Smooth muscle cell (in vitro differentiated cells): Measurements from ENCODE around the gene ETNK1. TPM values are rescaled to one million over a fixed set of nuclear protein-coding genes. Genes with fewer than 3 reads are reported as not detected.

Experiments used
- DNase-seq: peaks from one replicate; lab custom pipeline; 2025; ENCODE audit not compliant: unreplicated experiment; lab: John Stamatoyannopoulos, UW
- H2AFZ ChIP-seq: fragments of 200-600 bp; sonication (generic); 2 replicates; pipeline ENCODE4 v1.6.0; 2016; ENCODE audit warnings: antibody characterized with exemption, low read depth, mild to moderate bottlenecking
- H3F3A ChIP-seq: fragments of 200-600 bp; sonication (generic); 2 replicates; pipeline ENCODE4 v1.6.0; 2017; ENCODE audit warnings: antibody characterized with exemption, low read depth
- H3K27ac ChIP-seq: fragments of 200-600 bp; sonication (generic); 2 replicates; pipeline ENCODE4 v1.5.1; 2016; ENCODE audit warnings: low read depth, mild to moderate bottlenecking
- H3K27me3 ChIP-seq: fragments of 200-600 bp; sonication (generic); 2 replicates; pipeline ENCODE4 v1.6.1; 2016; ENCODE audit warnings: low read depth, mild to moderate bottlenecking
- H3K36me3 ChIP-seq: fragments of 200-600 bp; sonication (generic); 2 replicates; pipeline ENCODE4 v1.5.1; 2016; ENCODE audit warnings: low read depth
- H3K4me1 ChIP-seq: fragments of 200-600 bp; sonication (generic); 2 replicates; pipeline ENCODE4 v1.5.1; 2016; ENCODE audit warnings: low read depth
- H3K4me2 ChIP-seq: fragments of 200-600 bp; sonication (generic); 2 replicates; pipeline ENCODE4 v1.6.0; 2016; ENCODE audit warnings: mild to moderate bottlenecking
- H3K4me3 ChIP-seq: fragments of 200-600 bp; sonication (generic); 2 replicates; pipeline ENCODE4 v1.5.1; 2016; ENCODE audit warnings: mild to moderate bottlenecking
- H3K79me2 ChIP-seq: fragments of 200-600 bp; sonication (generic); 2 replicates; pipeline ENCODE4 v1.6.0; 2016; ENCODE audit warnings: low read depth, mild to moderate bottlenecking
- H3K9ac ChIP-seq: fragments of 200-600 bp; sonication (generic); 2 replicates; pipeline ENCODE4 v1.6.0; 2016; ENCODE audit warnings: low read depth
- H3K9me3 ChIP-seq: fragments of 200-600 bp; sonication (generic); replicated peaks from 2 replicates; pipeline ENCODE4 v1.5.1; 2016; ENCODE audit warnings: low read depth
- H4K20me1 ChIP-seq: fragments of 200-600 bp; sonication (generic); 2 replicates; pipeline ENCODE4 v1.6.0; 2016; ENCODE audit warnings: low read depth
- WGBS: methylation state at CpG from one replicate; pipeline ENCODE4 v1.1.7; 2016; ENCODE audit warnings: low lambda C conversion rate; 5-methylcytosine and 5-hydroxymethylcytosine counted together
- polyA plus RNA-seq: library from polyadenylated mRNA; unstranded; fragments of >200 nt; fragmentation: Nextera tagmentation; extraction: Ambion mirVana; gene quantifications from 2 replicates; pipeline ENCODE4 v1.2.1, GENCODE V29; 2016
- total RNA-seq: library from RNA; depleted of rRNA; stranded (reverse); fragments of >200 nt; gene quantifications from 2 replicates; pipeline ENCODE4 v1.2.3, GENCODE V29; 2014
- TF ChIP-seq, protein P1 (sequence below): fragments of 200-600 bp; sonication (generic); IDR thresholded peaks from 2 replicates; pipeline ENCODE4 v1.5.1; 2017; ENCODE audit warnings: borderline replicate concordance, mild to moderate bottlenecking, antibody characterized with exemption; ENCODE audit not compliant: insufficient read depth, poor library complexity, severe bottlenecking

ETNK1 gene
- total and polyA plus RNA-seq, 2 experiments from 2014 or later = 19.2 to 35.7 TPM

DNA sequence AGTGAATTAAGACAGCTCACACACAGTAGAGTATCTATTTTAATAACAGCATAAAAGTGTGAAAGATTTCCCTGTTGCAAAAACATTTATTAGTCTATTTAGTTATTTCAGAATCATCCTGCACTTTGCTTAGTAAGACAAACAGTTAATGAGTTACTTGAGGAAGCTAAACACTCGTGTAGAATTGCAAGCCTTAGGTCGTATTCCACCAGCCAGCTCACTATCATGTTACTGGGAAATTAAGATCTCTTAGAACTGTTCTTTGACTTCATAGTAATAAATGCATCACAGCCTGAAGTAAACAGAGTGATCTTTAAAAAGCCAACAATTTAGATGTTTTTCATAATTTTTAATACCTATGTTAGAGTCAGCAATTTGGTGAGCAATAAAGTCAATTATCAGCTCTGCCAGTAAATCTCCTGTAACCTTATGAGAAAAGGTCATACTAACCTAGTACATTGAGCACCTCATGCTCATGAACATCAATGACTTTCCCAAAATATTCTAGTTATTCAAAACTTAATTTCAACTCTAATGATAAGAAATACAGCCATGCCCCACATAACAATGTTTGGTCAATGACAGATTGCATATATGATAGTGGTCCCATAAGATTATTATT lies 26.7 kb upstream of the ETNK1 start:
- H3K27me3 ChIP-seq = no peaks in the 10 kb centered on the region
- H3K9ac ChIP-seq = no peak overlapping the region
- H3K9me3 ChIP-seq = no peaks in the 10 kb centered on the region
- H2AFZ ChIP-seq = no peak overlapping the region
- H3K27ac ChIP-seq = no peak overlapping the region
- 36% methylated on average over 2 of the region's 2 CpGs for WGBS
- H3K79me2 ChIP-seq = no peaks in the 10 kb centered on the region
- H3K4me3 ChIP-seq = no peak overlapping the region
- no peaks in the 10 kb centered on the region for H3F3A ChIP-seq
- H3K4me2 ChIP-seq = no peak overlapping the region
- no peaks in the 10 kb centered on the region for H3K36me3 ChIP-seq
- no peaks in the 10 kb centered on the region for H3K4me1 ChIP-seq
- DNase-seq = no peak
- TF ChIP-seq, protein P1, sequence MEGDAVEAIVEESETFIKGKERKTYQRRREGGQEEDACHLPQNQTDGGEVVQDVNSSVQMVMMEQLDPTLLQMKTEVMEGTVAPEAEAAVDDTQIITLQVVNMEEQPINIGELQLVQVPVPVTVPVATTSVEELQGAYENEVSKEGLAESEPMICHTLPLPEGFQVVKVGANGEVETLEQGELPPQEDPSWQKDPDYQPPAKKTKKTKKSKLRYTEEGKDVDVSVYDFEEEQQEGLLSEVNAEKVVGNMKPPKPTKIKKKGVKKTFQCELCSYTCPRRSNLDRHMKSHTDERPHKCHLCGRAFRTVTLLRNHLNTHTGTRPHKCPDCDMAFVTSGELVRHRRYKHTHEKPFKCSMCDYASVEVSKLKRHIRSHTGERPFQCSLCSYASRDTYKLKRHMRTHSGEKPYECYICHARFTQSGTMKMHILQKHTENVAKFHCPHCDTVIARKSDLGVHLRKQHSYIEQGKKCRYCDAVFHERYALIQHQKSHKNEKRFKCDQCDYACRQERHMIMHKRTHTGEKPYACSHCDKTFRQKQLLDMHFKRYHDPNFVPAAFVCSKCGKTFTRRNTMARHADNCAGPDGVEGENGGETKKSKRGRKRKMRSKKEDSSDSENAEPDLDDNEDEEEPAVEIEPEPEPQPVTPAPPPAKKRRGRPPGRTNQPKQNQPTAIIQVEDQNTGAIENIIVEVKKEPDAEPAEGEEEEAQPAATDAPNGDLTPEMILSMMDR = no peak
- H4K20me1 ChIP-seq = no peaks in the 10 kb centered on the region

GRCh38 chr12:22598763-22599161 lies 26.2 kb upstream of the ETNK1 start:
- Histone ChIP-seq H3K4me1 (no peaks in the 10 kb centered on the region), H3K27ac (no peak overlapping the region), H3K79me2 (no peaks in the 10 kb centered on the region), H3K9me3 (no peaks in the 10 kb centered on the region), H3F3A (no peaks in the 10 kb centered on the region), H2AFZ (no peak overlapping the region), H3K9ac (no peak overlapping the region), H3K4me2 (no peak overlapping the region), H3K4me3 (no peak overlapping the region), H3K36me3 (no peaks in the 10 kb centered on the region), H3K27me3 (no peaks in the 10 kb centered on the region), H4K20me1 (no peaks in the 10 kb centered on the region)
- DNase-seq = no peak
- TF ChIP-seq, protein P1 = no peak
- 90% methylated on average over 4 of the region's 4 CpGs for WGBS

GRCh38 chr12:22600181-22600580 lies 24.8 kb upstream of the ETNK1 start:
- Histone ChIP-seq H3K36me3 (no peaks in the 10 kb centered on the region), H4K20me1 (no peaks in the 10 kb centered on the region), H3F3A (no peaks in the 10 kb centered on the region), H3K27me3 (no peaks in the 10 kb centered on the region), H3K9me3 (no peaks in the 10 kb centered on the region), H3K4me3 (no peak overlapping the region), H2AFZ (no peak overlapping the region), H3K79me2 (no peaks in the 10 kb centered on the region), H3K4me1 (no peaks in the 10 kb centered on the region), H3K27ac (no peak overlapping the region), H3K9ac (no peak overlapping the region), H3K4me2 (no peak overlapping the region)
- DNase-seq = no peak
- TF ChIP-seq, protein P1 = no peak
- 98% methylated on average over 4 of the region's 4 CpGs for WGBS

DNA sequence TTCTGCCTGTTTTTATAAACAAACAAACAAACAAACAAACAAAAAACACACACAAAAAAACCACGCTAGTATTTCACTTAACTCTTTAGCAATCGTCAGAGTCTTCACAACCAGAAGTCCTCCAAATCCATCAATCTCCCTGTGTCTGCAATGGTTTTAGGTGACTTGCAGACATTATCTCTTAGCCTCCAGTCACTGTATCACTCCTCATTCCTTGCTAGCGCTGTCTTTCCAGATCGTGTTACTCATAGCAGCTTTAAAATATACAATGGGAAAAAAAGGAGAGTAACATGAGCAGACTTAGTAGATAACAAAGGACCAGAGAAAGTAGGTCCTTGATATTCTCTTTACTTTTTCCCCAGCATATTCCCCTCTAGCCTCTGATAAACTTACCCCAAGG lies 15.5 kb upstream of the ETNK1 start:
- Histone ChIP-seq H2AFZ (no peak overlapping the region), H3K4me3 (no peak overlapping the region), H3K9ac (no peak overlapping the region), H3K4me1 (no peaks in the 10 kb centered on the region), H4K20me1 (no peaks in the 10 kb centered on the region), H3K4me2 (no peak overlapping the region), H3K27ac (no peak overlapping the region), H3K79me2 (no peaks in the 10 kb centered on the region), H3K9me3 (peaks cover 3% of the 10 kb centered on the region), H3K27me3 (no peaks in the 10 kb centered on the region), H3F3A (no peaks in the 10 kb centered on the region), H3K36me3 (no peaks in the 10 kb centered on the region)
- WGBS = 38% methylated on average over 4 of the region's 4 CpGs
- DNase-seq = no peak
- TF ChIP-seq, protein P1 = no peak
